ENCODE measurements around the gene SLC24A4.

Gene SLC24A4

DNA sequence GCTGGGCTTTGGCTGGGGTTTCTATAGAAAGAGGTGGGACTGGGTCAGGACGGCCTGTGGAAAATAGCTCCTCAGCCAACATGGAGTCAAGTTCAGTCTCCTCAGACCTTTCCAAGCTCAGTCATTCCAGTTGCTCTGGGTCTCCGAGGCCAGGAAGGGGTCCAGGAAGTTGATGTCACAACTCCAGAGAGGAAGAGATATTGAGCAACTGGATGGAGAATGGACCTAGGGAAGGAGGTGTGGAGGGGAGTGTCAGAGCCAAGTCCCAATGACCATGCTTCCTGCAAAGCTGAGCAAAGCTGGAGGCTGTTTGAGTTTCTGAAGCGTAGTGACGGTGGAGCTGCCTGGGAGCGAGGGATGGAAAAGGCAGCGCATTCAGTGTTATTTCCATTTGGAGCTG is 86.1 kb downstream of the SLC24A4 start:
- Histone ChIP-seq H3K9ac (ENCODE audit: low read depth, low read length, poor library complexity) (no peak overlapping the region), H3K79me1 (ENCODE audit: low read depth, low read length) (no peaks in the 10 kb centered on the region), H4K91ac (ENCODE audit: low read depth, low read length, poor library complexity) (no peak overlapping the region), H3K23ac (ENCODE audit: low read depth, low read length, poor library complexity) (no peak overlapping the region), H3K4me1 (ENCODE audit: control insufficient read depth in 2 of 2, insufficient read depth in 1 of 2, low read depth in 1 of 2, low read length in 2 of 2) (no peaks in the 10 kb centered on the region), H2BK5ac (ENCODE audit: low read length) (no peak overlapping the region), H4K8ac (ENCODE audit: low read depth, low read length) (no peak overlapping the region), H3K27me3 (ENCODE audit: control insufficient read depth in 3 of 3, insufficient read depth in 3 of 3, low read depth in 1 of 3, low read length in 3 of 3) (peaks cover 0 to 3% (median 0%) of the 10 kb centered on the region in 3 experiments), H3K4ac (ENCODE audit: low read length) (no peak overlapping the region), H2BK120ac (ENCODE audit: low read depth, low read length) (no peak overlapping the region), H3K36me3 (replicated peaks in 1 of 2; ENCODE audit: control insufficient read depth in 2 of 2, insufficient read depth in 2 of 2, low read length in 2 of 2) (no peaks in the 10 kb centered on the region), H2BK15ac (ENCODE audit: low read length) (no peak overlapping the region), H3K27ac (replicated peaks; ENCODE audit: low read length) (no peak overlapping the region), H3K18ac (ENCODE audit: low read length) (no peak overlapping the region), H3K4me3 (ENCODE audit: low read length in 2 of 2) (no peak overlapping the region), H3K9me3 (replicated peaks in 1 of 2; ENCODE audit: control insufficient read depth in 2 of 2, insufficient read depth in 1 of 2, low read depth in 1 of 2, low read length in 2 of 2) (peaks cover 0 to 2% of the 10 kb centered on the region in 2 donors), H2AFZ (ENCODE audit: low read length) (no peak overlapping the region), H2BK12ac (ENCODE audit: low read length) (no peak overlapping the region), H3K14ac (ENCODE audit: low read length) (no peak overlapping the region), H3K4me2 (ENCODE audit: insufficient read depth, low read length, poor library complexity, severe bottlenecking) (no peak overlapping the region), H2AK5ac (ENCODE audit: low read depth, low read length) (no peak overlapping the region)
- no CpG with 5 or more reads among the region's 6 CpGs for WGBS, 2 donors (ENCODE audit: extremely low coverage in 2 of 2, insufficient read length in 2 of 2, insufficient replicate concordance in 1 of 2)
- no peak for DNase-seq (ENCODE audit: low spot score)

DNA sequence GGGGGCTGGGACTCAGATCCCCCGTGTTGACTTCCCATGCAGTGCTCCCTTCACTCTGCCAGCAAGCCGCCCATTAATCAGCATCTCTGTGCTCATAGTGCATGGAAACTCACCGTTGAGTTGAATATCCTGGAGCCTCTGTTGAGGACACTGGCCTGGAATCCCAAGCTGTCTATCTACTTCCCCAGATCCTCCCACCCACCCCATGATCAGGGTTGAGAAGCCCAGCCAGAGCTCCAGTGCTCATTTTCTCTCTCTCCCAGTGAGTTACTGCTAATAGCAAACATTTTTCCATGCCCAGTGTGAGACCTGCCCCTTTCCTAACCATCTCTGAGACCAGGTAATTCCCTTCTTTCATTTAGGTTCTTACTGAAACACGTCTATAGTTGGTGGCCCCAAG is 88.2 kb downstream of the SLC24A4 start:
- no peak overlapping the region for H3K27ac ChIP-seq (replicated peaks; ENCODE audit: low read length)
- H3K79me1 ChIP-seq (ENCODE audit: low read depth, low read length): no peaks in the 10 kb centered on the region
- H3K27me3 ChIP-seq (ENCODE audit: control insufficient read depth in 3 of 3, insufficient read depth in 3 of 3, low read depth in 1 of 3, low read length in 3 of 3): peaks cover 0 to 3% (median 0%) of the 10 kb centered on the region in 3 experiments
- peaks cover 0 to 5% of the 10 kb centered on the region in 2 donors for H3K4me1 ChIP-seq (ENCODE audit: control insufficient read depth in 2 of 2, insufficient read depth in 1 of 2, low read depth in 1 of 2, low read length in 2 of 2)
- H3K14ac ChIP-seq (ENCODE audit: low read length): no peak overlapping the region
- no peak overlapping the region for H3K4ac ChIP-seq (ENCODE audit: low read length)
- H3K9me3 ChIP-seq (replicated peaks in 1 of 2; ENCODE audit: control insufficient read depth in 2 of 2, insufficient read depth in 1 of 2, low read depth in 1 of 2, low read length in 2 of 2): peaks cover 0 to under 1% of the 10 kb centered on the region in 2 donors
- H2BK120ac ChIP-seq (ENCODE audit: low read depth, low read length): no peak overlapping the region
- no peak overlapping the region for H2BK5ac ChIP-seq (ENCODE audit: low read length)
- H2BK12ac ChIP-seq (ENCODE audit: low read length): no peak overlapping the region
- no peak overlapping the region for H3K4me3 ChIP-seq (ENCODE audit: low read length in 2 of 2)
- H4K8ac ChIP-seq (ENCODE audit: low read depth, low read length): no peak overlapping the region
- DNase-seq (ENCODE audit: low spot score): no peak
- H4K91ac ChIP-seq (ENCODE audit: low read depth, low read length, poor library complexity): no peak overlapping the region
- no peak overlapping the region for H3K23ac ChIP-seq (ENCODE audit: low read depth, low read length, poor library complexity)
- H3K4me2 ChIP-seq (ENCODE audit: insufficient read depth, low read length, poor library complexity, severe bottlenecking): no peak overlapping the region
- H3K36me3 ChIP-seq (replicated peaks in 1 of 2; ENCODE audit: control insufficient read depth in 2 of 2, insufficient read depth in 2 of 2, low read length in 2 of 2): no peaks in the 10 kb centered on the region
- no peak overlapping the region for H2AFZ ChIP-seq (ENCODE audit: low read length)
- no peak overlapping the region for H3K9ac ChIP-seq (ENCODE audit: low read depth, low read length, poor library complexity)
- WGBS, 2 donors (ENCODE audit: extremely low coverage in 2 of 2, insufficient read length in 2 of 2, insufficient replicate concordance in 1 of 2): no CpG with 5 or more reads among the region's 4 CpGs
- no peak overlapping the region for H2AK5ac ChIP-seq (ENCODE audit: low read depth, low read length)
- H2BK15ac ChIP-seq (ENCODE audit: low read length): no peak overlapping the region
- H3K18ac ChIP-seq (ENCODE audit: low read length): no peak overlapping the region

GRCh38 chr14:92411941-92412340 is 89.0 kb downstream of the SLC24A4 start:
- no peak overlapping the region for H3K27ac ChIP-seq (replicated peaks; ENCODE audit: low read length)
- DNase-seq (ENCODE audit: low spot score): no peak
- no peak overlapping the region for H2BK15ac ChIP-seq (ENCODE audit: low read length)
- no CpG with 5 or more reads among the region's 7 CpGs for WGBS, 2 donors (ENCODE audit: extremely low coverage in 2 of 2, insufficient read length in 2 of 2, insufficient replicate concordance in 1 of 2)
- no peak overlapping the region for H4K91ac ChIP-seq (ENCODE audit: low read depth, low read length, poor library complexity)
- no peak overlapping the region for H3K9ac ChIP-seq (ENCODE audit: low read depth, low read length, poor library complexity)
- H3K36me3 ChIP-seq (replicated peaks in 1 of 2; ENCODE audit: control insufficient read depth in 2 of 2, insufficient read depth in 2 of 2, low read length in 2 of 2): no peaks in the 10 kb centered on the region
- H4K8ac ChIP-seq (ENCODE audit: low read depth, low read length): no peak overlapping the region
- H3K27me3 ChIP-seq (ENCODE audit: control insufficient read depth in 3 of 3, insufficient read depth in 3 of 3, low read depth in 1 of 3, low read length in 3 of 3): peaks cover 0 to 3% (median 0%) of the 10 kb centered on the region in 3 experiments
- no peaks in the 10 kb centered on the region for H3K79me1 ChIP-seq (ENCODE audit: low read depth, low read length)
- H2BK12ac ChIP-seq (ENCODE audit: low read length): no peak overlapping the region
- H3K4me1 ChIP-seq (ENCODE audit: control insufficient read depth in 2 of 2, insufficient read depth in 1 of 2, low read depth in 1 of 2, low read length in 2 of 2): peaks cover 0 to 5% of the 10 kb centered on the region in 2 donors
- H2BK5ac ChIP-seq (ENCODE audit: low read length): no peak overlapping the region
- H2AFZ ChIP-seq (ENCODE audit: low read length): no peak overlapping the region
- no peak overlapping the region for H2BK120ac ChIP-seq (ENCODE audit: low read depth, low read length)
- H3K4ac ChIP-seq (ENCODE audit: low read length): no peak overlapping the region
- H3K4me2 ChIP-seq (ENCODE audit: insufficient read depth, low read length, poor library complexity, severe bottlenecking): no peak overlapping the region
- no peak overlapping the region for H2AK5ac ChIP-seq (ENCODE audit: low read depth, low read length)
- no peak overlapping the region for H3K23ac ChIP-seq (ENCODE audit: low read depth, low read length, poor library complexity)
- H3K9me3 ChIP-seq (replicated peaks in 1 of 2; ENCODE audit: control insufficient read depth in 2 of 2, insufficient read depth in 1 of 2, low read depth in 1 of 2, low read length in 2 of 2): no peaks in the 10 kb centered on the region
- H3K18ac ChIP-seq (ENCODE audit: low read length): no peak overlapping the region
- no peak overlapping the region for H3K4me3 ChIP-seq (ENCODE audit: low read length in 2 of 2)
- H3K14ac ChIP-seq (ENCODE audit: low read length): no peak overlapping the region

DNA sequence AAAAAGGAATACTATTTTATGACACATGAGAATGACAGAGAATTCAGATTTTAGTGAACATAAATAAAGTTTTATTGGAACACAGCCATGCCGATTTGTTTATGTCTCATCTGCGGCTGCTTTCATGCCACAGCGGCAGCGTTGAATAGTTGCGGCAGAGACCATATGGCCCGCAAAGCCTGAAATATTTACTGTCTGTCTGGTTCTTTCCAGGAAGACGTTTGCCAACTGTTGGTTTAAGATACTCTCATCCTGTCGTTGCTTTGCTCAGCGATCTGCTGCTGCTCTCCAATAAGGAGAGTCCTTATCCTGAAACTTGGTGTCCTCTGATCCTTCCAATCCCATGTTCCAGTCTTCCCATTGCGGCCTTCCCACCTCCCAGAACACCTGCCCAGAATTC is 89.9 kb downstream of the SLC24A4 start:
- H3K4me2 ChIP-seq (ENCODE audit: insufficient read depth, low read length, poor library complexity, severe bottlenecking): no peak overlapping the region
- H3K9me3 ChIP-seq (replicated peaks in 1 of 2; ENCODE audit: control insufficient read depth in 2 of 2, insufficient read depth in 1 of 2, low read depth in 1 of 2, low read length in 2 of 2): no peaks in the 10 kb centered on the region
- no peak overlapping the region for H3K4ac ChIP-seq (ENCODE audit: low read length)
- H2BK15ac ChIP-seq (ENCODE audit: low read length): no peak overlapping the region
- DNase-seq (ENCODE audit: low spot score): no peak
- H2BK12ac ChIP-seq (ENCODE audit: low read length): no peak overlapping the region
- H3K4me1 ChIP-seq (ENCODE audit: control insufficient read depth in 2 of 2, insufficient read depth in 1 of 2, low read depth in 1 of 2, low read length in 2 of 2): peaks cover 0 to 5% of the 10 kb centered on the region in 2 donors
- no peaks in the 10 kb centered on the region for H3K79me1 ChIP-seq (ENCODE audit: low read depth, low read length)
- no peak overlapping the region for H3K18ac ChIP-seq (ENCODE audit: low read length)
- H4K91ac ChIP-seq (ENCODE audit: low read depth, low read length, poor library complexity): no peak overlapping the region
- H3K14ac ChIP-seq (ENCODE audit: low read length): no peak overlapping the region
- H3K9ac ChIP-seq (ENCODE audit: low read depth, low read length, poor library complexity): no peak overlapping the region
- no peak overlapping the region for H3K27ac ChIP-seq (replicated peaks; ENCODE audit: low read length)
- H2BK5ac ChIP-seq (ENCODE audit: low read length): no peak overlapping the region
- WGBS, 2 donors (ENCODE audit: extremely low coverage in 2 of 2, insufficient read length in 2 of 2, insufficient replicate concordance in 1 of 2): no CpG with 5 or more reads among the region's 10 CpGs
- no peak overlapping the region for H4K8ac ChIP-seq (ENCODE audit: low read depth, low read length)
- no peak overlapping the region for H2BK120ac ChIP-seq (ENCODE audit: low read depth, low read length)
- H3K23ac ChIP-seq (ENCODE audit: low read depth, low read length, poor library complexity): no peak overlapping the region
- no peaks in the 10 kb centered on the region for H3K36me3 ChIP-seq (replicated peaks in 1 of 2; ENCODE audit: control insufficient read depth in 2 of 2, insufficient read depth in 2 of 2, low read length in 2 of 2)
- no peak overlapping the region for H2AFZ ChIP-seq (ENCODE audit: low read length)
- no peak overlapping the region for H3K4me3 ChIP-seq (ENCODE audit: low read length in 2 of 2)
- H2AK5ac ChIP-seq (ENCODE audit: low read depth, low read length): no peak overlapping the region
- H3K27me3 ChIP-seq (ENCODE audit: control insufficient read depth in 3 of 3, insufficient read depth in 3 of 3, low read depth in 1 of 3, low read length in 3 of 3): peaks cover 0 to 3% (median 0%) of the 10 kb centered on the region in 3 experiments
